GM12892 (cell line): ENCODE results near the gene EXOC1L.

Experiments used
- POLR2A ChIP-seq: IDR thresholded peaks from 2 replicates; pipeline ENCODE4 v1.6.1; 2011; ENCODE audit warnings: low read depth, low read length, control low read depth
- POLR2AphosphoS5 ChIP-seq: IDR thresholded peaks from 2 replicates; pipeline ENCODE4 v1.6.1; 2011; ENCODE audit warnings: low read depth, low read length, control low read depth
- TAF1 ChIP-seq: IDR thresholded peaks from 2 replicates; pipeline ENCODE4 v1.6.1; 2011; ENCODE audit warnings: low read depth, mild to moderate bottlenecking, control low read depth, low read length, borderline replicate concordance

DNA sequence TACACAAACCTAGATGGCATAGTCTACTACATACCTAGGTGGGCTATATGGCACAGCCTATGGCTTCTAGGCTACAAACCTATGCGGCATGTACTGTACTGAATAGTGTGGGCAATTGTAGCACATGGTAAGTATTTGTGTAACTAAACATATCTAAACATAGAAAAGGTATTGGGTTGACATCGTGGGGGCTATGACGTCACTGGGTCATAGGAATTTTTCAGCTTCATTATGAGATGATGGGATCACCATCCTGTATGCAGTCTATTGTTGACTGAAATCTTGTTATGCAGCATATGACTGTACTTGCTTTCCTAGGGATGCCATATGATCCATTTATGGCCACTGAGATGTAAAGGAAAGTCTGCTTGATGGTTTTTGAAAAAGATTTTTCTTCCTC lies 1.9 kb upstream of the EXOC1L start:
- TF ChIP-seq POLR2A, result no peak
- TF ChIP-seq POLR2AphosphoS5, result no peak
- no peak for TF ChIP-seq TAF1
